A549 (cell line): ENCODE measurements around the gene BPGM. TPM values are rescaled to one million over a fixed set of nuclear protein-coding genes. Genes with fewer than 3 reads are reported as not detected.

Experiments
- ATAC-seq, 2 experiments: fragments of 200-7000 bp in 1 of 2; fragments of >200 bp in 1 of 2; cut with Nextera tagmentation in 1 of 2; cut with Tn5 transposase in 1 of 2; 3 replicates each; pipeline versions ENCODE4 v1.8.0 to v1.9.1; 2018 to 2020; ENCODE audit warnings: mild to moderate bottlenecking in 1 of 2, moderate library complexity in 1 of 2
- CTCF ChIA-PET: fragments of 300-600 bp; sonication (Branson Sonifier 250); formaldehyde crosslinking; extraction: SDS; loops from one replicate; lab custom pipeline; 2021; ENCODE audit warnings: antibody characterized with exemption, inconsistent platforms; lab: Yijun Ruan, JAX
- POLR2A ChIA-PET: fragments of 350-600 bp; formaldehyde crosslinking; extraction: SDS; loops from one replicate; lab custom pipeline; 2021; ENCODE audit warnings: antibody characterized with exemption, inconsistent platforms; lab: Yijun Ruan, JAX
- DNase-seq, 2 experiments: peaks; one replicate each; pipeline versions ENCODE4 v3.0.0 to v3.0.0-alpha.2; 2011 to 2016; ENCODE audit warnings: low read depth in 1 of 2, low spot score in 1 of 2
- FAIRE-seq: peaks from 2 replicates; lab custom pipeline; 2011; peaks lifted over from hg19 to GRCh38; lab: Jason Lieb, UNC
- H3K27ac ChIP-seq, 2 experiments: fragments of >200 bp; sonication (Bioruptor Twin); formaldehyde crosslinking; 3 replicates each; pipeline ENCODE4 v1.5.1; 2016 to 2017
- H3K4me1 ChIP-seq: fragments of >200 bp; sonication (Bioruptor Twin); formaldehyde crosslinking; 3 replicates; pipeline ENCODE4 v1.6.1; 2016
- H3K4me2 ChIP-seq: fragments of >200 bp; sonication (Bioruptor Twin); formaldehyde crosslinking; 3 replicates; pipeline ENCODE4 v1.6.1; 2016
- H3K4me3 ChIP-seq: fragments of >200 bp; sonication (Bioruptor Twin); formaldehyde crosslinking; 3 replicates; pipeline ENCODE4 v1.5.1; 2016
- H3K9me3 ChIP-seq: fragments of >200 bp; sonication (Bioruptor Twin); formaldehyde crosslinking; 3 replicates; pipeline ENCODE4 v1.6.1; 2016
- BHLHE40 ChIP-seq: IDR thresholded peaks from 2 replicates; pipeline ENCODE4 v1.6.1; 2012; ENCODE audit warnings: low read depth, low read length, inconsistent platforms
- CBX8 ChIP-seq: fragments of 200-600 bp; sonication (generic); IDR thresholded peaks from 2 replicates; pipeline ENCODE4 v1.6.1; 2016
- EP300 ChIP-seq, 2 experiments: fragments of >200 bp; sonication (Bioruptor Twin); formaldehyde crosslinking; IDR thresholded peaks; 2 replicates in 1 of 2; 3 replicates in 1 of 2; pipeline ENCODE4 v1.6.1; 2016 to 2017
- HEYL ChIP-seq: fragments of 250-450 bp; sonication (Bioruptor Pico); IDR thresholded peaks from 2 replicates; pipeline ENCODE4 v1.8.0; 2021; ENCODE audit warnings: mild to moderate bottlenecking, moderate library complexity
- HOXB13 ChIP-seq: fragments of 250-450 bp; sonication (Bioruptor Pico); IDR thresholded peaks from 2 replicates; pipeline ENCODE4 v1.5.0; 2020; ENCODE audit warnings: low read depth, mild to moderate bottlenecking, moderate library complexity
- JUN ChIP-seq, 2 experiments: fragments of >200 bp; sonication (Bioruptor Twin); formaldehyde crosslinking; IDR thresholded peaks; 2 replicates in 1 of 2; 3 replicates in 1 of 2; pipeline ENCODE4 v1.6.1; 2016 to 2017
- KDM1A ChIP-seq: fragments of 200-600 bp; sonication (generic); IDR thresholded peaks from 2 replicates; pipeline ENCODE4 v1.6.1; 2016; ENCODE audit warnings: low read depth, mild to moderate bottlenecking
- MAFK ChIP-seq: fragments of 450-650 bp; IDR thresholded peaks from 2 replicates; pipeline ENCODE4 v1.6.1; 2014; ENCODE audit not compliant: partially characterized antibody
- MYC ChIP-seq: IDR thresholded peaks from 2 replicates; pipeline ENCODE4 v1.6.1; 2012; ENCODE audit warnings: mild to moderate bottlenecking, inconsistent platforms, low read length, improper control_type of control experiment, borderline replicate concordance
- NR3C1 ChIP-seq: fragments of >200 bp; sonication (Bioruptor Twin); formaldehyde crosslinking; IDR thresholded peaks from 3 replicates; pipeline ENCODE4 v1.6.1; 2017
- PHF8 ChIP-seq: fragments of 200-600 bp; sonication (generic); IDR thresholded peaks from 2 replicates; pipeline ENCODE4 v1.6.1; 2016; ENCODE audit warnings: low read depth, mild to moderate bottlenecking, antibody characterized with exemption, moderate library complexity, borderline replicate concordance
- RFX5 ChIP-seq: fragments of 450-650 bp; IDR thresholded peaks from 2 replicates; pipeline ENCODE4 v1.7.1; 2014; ENCODE audit warnings: antibody characterized with exemption, mild to moderate bottlenecking, moderate library complexity
- SMC3 ChIP-seq: fragments of >200 bp; sonication (Bioruptor Twin); formaldehyde crosslinking; IDR thresholded peaks from 3 replicates; pipeline ENCODE4 v1.6.1; 2018; ENCODE audit warnings: inconsistent platforms
- ZC3H11A ChIP-seq: fragments of 450-650 bp; IDR thresholded peaks from 2 replicates; pipeline ENCODE4 v1.6.1; 2014; ENCODE audit warnings: antibody characterized with exemption, mild to moderate bottlenecking
- ZFP36 ChIP-seq: fragments of 450-650 bp; IDR thresholded peaks from 2 replicates; pipeline ENCODE4 v1.6.1; 2014; ENCODE audit warnings: borderline replicate concordance; ENCODE audit not compliant: partially characterized antibody
- ZSCAN20 ChIP-seq: fragments of 250-450 bp; sonication (Bioruptor Pico); IDR thresholded peaks from 2 replicates; pipeline ENCODE4 v1.8.0; 2022; ENCODE audit warnings: mild to moderate bottlenecking, moderate library complexity
- WGBS: methylation state at CpG from one replicate; pipeline ENCODE4 v1.1.6; 2017; ENCODE audit errors: missing lambda C conversion rate; 5-methylcytosine and 5-hydroxymethylcytosine counted together
- polyA plus RNA-seq, 4 experiments: library from polyadenylated mRNA; depleted of rRNA in 3 of 4; stranded (reverse); fragments of >200 nt; fragmentation: RNase III in 1 of 4; extraction: RNeasy Plus Mini Kit Qiagen cat#74134 plus additional on column Dnase treatment in 1 of 4; gene quantifications; 2 replicates in 3 of 4; 3 replicates in 1 of 4; pipeline ENCODE4 v1.2.3, GENCODE V29; 2011 to 2017
- TF ChIP-seq, protein P1 (sequence below): fragments of 150-350 bp; IDR thresholded peaks from 2 replicates; pipeline ENCODE4 v1.6.1; 2014; ENCODE audit warnings: low read depth, mild to moderate bottlenecking, low read length
- TF ChIP-seq, protein P2 (sequence below): fragments of 200-600 bp; sonication (generic); IDR thresholded peaks from 2 replicates; pipeline ENCODE4 v1.6.1; 2016; ENCODE audit warnings: antibody characterized with exemption, mild to moderate bottlenecking, moderate library complexity
- TF ChIP-seq, protein P3 (sequence below): fragments of 250-450 bp; sonication (Bioruptor Pico); IDR thresholded peaks from 2 replicates; pipeline ENCODE4 v1.5.0; 2020; ENCODE audit warnings: low read depth, mild to moderate bottlenecking, moderate library complexity

Gene BPGM
- polyA plus RNA-seq, 2 of the 4 experiments (the other 2 are of a cell fraction) = 19.4 to 28.3 TPM

DNA sequence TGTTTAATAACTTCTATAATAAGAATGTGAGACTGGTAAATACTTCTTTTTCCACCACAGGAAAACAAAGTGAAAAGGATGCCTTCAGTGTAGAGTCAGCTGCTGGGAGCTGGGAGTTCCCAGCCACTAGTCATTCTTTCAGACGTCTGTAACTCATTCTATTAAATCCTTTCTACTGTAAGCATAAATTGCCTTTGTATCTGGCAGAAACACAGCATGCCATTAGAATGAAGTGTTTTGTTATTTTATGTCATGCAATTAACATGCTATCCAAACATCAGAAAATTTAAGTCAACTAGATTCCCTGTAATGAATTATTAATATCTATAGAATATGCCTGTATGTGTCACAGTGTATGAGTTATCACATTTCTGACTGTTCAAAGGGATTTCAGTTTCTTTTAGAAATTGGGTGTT, 14.3 kb downstream of the BPGM start:
- Histone ChIP-seq H3K4me1 (peaks cover 10% of the 10 kb centered on the region; the same call in 1 of the 3 replicates), H3K27ac (no peak overlapping the region), H3K9me3 (no peaks in the 10 kb centered on the region), H3K4me2 (no peak overlapping the region), H3K4me3 (no peak overlapping the region)
- POLR2A ChIA-PET = interaction anchor here (1.4 kb wide), 1 partner anchor 14 kb away, joined by 4 read pairs; no protein-coding TSS in a partner anchor
- TF ChIP-seq ZSCAN20 (CRISPR knock-in tag) = no peak
- TF ChIP-seq PHF8 = no peak
- no peak for TF ChIP-seq BHLHE40
- no peak for TF ChIP-seq MYC
- TF ChIP-seq SMC3 = no peak
- TF ChIP-seq EP300 (IDR thresholded peaks at IDR 0.05) = no peak
- TF ChIP-seq RFX5 = no peak
- TF ChIP-seq, protein P1, sequence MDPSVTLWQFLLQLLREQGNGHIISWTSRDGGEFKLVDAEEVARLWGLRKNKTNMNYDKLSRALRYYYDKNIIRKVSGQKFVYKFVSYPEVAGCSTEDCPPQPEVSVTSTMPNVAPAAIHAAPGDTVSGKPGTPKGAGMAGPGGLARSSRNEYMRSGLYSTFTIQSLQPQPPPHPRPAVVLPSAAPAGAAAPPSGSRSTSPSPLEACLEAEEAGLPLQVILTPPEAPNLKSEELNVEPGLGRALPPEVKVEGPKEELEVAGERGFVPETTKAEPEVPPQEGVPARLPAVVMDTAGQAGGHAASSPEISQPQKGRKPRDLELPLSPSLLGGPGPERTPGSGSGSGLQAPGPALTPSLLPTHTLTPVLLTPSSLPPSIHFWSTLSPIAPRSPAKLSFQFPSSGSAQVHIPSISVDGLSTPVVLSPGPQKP = no peak
- TF ChIP-seq HEYL (CRISPR knock-in tag) = no peak
- CTCF ChIA-PET = interaction anchor here (0.9 to 2.6 kb wide), 14 partner anchors 10 to 147 kb away, joined by 3 to 9 read pairs (median 4); no protein-coding TSS in a partner anchor
- WGBS = 9% methylated on average over 1 of the region's 1 CpG
- no peak for ATAC-seq
- no peak for DNase-seq
- FAIRE-seq = no peak

DNA sequence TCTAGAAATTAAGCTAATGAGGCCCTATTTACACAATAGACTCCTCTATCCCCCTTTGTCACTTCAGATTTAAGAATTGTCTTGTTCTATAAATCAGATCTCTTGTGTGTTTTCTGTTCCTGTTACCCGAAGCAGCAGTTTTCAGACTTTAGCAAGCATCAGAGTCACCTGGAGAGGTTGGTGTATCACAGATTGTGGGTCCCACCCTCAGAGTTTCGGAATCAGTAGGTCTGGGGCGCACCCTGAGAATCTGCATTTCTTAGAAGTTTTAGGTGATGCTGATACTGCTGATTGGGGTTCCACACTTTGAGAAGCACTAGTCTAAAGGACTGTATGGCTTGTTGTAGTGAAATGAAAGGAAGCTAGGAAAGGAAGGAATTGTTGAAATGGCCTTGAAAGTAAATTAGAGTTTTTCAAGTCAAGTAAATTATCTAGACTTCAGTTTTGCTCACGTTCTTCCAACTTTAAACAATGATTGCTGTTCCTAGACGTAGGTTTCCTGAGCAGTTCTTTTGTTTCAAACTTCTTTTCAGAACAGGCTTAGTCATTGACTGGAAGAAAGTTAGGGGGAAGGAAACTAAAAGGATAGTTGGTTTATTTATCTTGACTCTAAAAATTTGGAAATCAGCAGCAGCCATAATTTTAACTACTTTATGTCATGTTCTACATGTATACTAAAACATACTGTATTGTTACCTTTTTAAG, 15.7 kb downstream of the BPGM start:
- H3K9me3 ChIP-seq = no peaks in the 10 kb centered on the region
- WGBS = 72% methylated on average over 5 of the region's 5 CpGs
- POLR2A ChIA-PET = no interaction called here
- no peak overlapping the region for H3K4me3 ChIP-seq
- no peak for FAIRE-seq
- H3K4me1 ChIP-seq = peaks cover 10% of the 10 kb centered on the region; the same call in 1 of the 3 replicates
- CTCF ChIA-PET = interaction anchor here (0.7 to 2.6 kb wide), 15 partner anchors 9 to 230 kb away, joined by 3 to 9 read pairs (median 5); no protein-coding TSS in a partner anchor
- no peak overlapping the region for H3K27ac ChIP-seq
- no peak overlapping the region for H3K4me2 ChIP-seq
- TF ChIP-seq, protein P1 = no peak
- no peak for TF ChIP-seq CBX8
- no peak for TF ChIP-seq MAFK
- TF ChIP-seq NR3C1 = no peak
- no peak for TF ChIP-seq ZFP36
- no peak for TF ChIP-seq JUN (IDR thresholded peaks at IDR 0.05)
- no peak for TF ChIP-seq MYC
- no peak for TF ChIP-seq ZC3H11A
- no peak for TF ChIP-seq HOXB13 (CRISPR knock-in tag)
- TF ChIP-seq KDM1A = no peak
- TF ChIP-seq, protein P2, sequence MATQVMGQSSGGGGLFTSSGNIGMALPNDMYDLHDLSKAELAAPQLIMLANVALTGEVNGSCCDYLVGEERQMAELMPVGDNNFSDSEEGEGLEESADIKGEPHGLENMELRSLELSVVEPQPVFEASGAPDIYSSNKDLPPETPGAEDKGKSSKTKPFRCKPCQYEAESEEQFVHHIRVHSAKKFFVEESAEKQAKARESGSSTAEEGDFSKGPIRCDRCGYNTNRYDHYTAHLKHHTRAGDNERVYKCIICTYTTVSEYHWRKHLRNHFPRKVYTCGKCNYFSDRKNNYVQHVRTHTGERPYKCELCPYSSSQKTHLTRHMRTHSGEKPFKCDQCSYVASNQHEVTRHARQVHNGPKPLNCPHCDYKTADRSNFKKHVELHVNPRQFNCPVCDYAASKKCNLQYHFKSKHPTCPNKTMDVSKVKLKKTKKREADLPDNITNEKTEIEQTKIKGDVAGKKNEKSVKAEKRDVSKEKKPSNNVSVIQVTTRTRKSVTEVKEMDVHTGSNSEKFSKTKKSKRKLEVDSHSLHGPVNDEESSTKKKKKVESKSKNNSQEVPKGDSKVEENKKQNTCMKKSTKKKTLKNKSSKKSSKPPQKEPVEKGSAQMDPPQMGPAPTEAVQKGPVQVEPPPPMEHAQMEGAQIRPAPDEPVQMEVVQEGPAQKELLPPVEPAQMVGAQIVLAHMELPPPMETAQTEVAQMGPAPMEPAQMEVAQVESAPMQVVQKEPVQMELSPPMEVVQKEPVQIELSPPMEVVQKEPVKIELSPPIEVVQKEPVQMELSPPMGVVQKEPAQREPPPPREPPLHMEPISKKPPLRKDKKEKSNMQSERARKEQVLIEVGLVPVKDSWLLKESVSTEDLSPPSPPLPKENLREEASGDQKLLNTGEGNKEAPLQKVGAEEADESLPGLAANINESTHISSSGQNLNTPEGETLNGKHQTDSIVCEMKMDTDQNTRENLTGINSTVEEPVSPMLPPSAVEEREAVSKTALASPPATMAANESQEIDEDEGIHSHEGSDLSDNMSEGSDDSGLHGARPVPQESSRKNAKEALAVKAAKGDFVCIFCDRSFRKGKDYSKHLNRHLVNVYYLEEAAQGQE = no peak
- TF ChIP-seq HEYL (CRISPR knock-in tag) = no peak
- TF ChIP-seq, protein P3, sequence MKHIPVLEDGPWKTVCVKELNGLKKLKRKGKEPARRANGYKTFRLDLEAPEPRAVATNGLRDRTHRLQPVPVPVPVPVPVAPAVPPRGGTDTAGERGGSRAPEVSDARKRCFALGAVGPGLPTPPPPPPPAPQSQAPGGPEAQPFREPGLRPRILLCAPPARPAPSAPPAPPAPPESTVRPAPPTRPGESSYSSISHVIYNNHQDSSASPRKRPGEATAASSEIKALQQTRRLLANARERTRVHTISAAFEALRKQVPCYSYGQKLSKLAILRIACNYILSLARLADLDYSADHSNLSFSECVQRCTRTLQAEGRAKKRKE (CRISPR knock-in tag) = no peak
- no peak for TF ChIP-seq PHF8
- no peak for ATAC-seq
- DNase-seq = no peak
